CD14-positive monocyte (primary cell): ENCODE measurements around the gene MCU. TPM values are rescaled to one million over a fixed set of nuclear protein-coding genes. Genes with fewer than 3 reads are reported as not detected.

ENCODE experiments used
- DNase-seq, 3 donors: peaks; one replicate each; pipeline ENCODE4 v3.0.0-alpha.2; 2011 to 2022
- H2AFZ ChIP-seq: 2 replicates; pipeline ENCODE4 v1.6.0; 2012; ENCODE audit warnings: mild to moderate bottlenecking, low read depth, low read length, inconsistent platforms; ENCODE audit not compliant: insufficient read depth, poor library complexity, severe bottlenecking
- H3K27ac ChIP-seq, 2 donors: 1 replicate in 1 of 2; 2 replicates in 1 of 2; pipeline ENCODE4 v1.5.1; 2012 to 2013; ENCODE audit warnings: low read length in 2 of 2, control low read depth in 1 of 2, inconsistent platforms in 1 of 2, low read depth in 1 of 2, mild to moderate bottlenecking in 1 of 2
- H3K27me3 ChIP-seq, 2 donors: one replicate each; pipeline versions ENCODE4 v1.6.0 to v1.6.1; 2011 to 2013; ENCODE audit warnings: low read length in 2 of 2; ENCODE audit not compliant: control insufficient read depth in 2 of 2, insufficient read depth in 2 of 2
- H3K36me3 ChIP-seq, 2 donors: replicated peaks in 1 of 2; 1 replicate in 1 of 2; 2 replicates in 1 of 2; pipeline versions ENCODE4 v1.5.1 to v1.6.1; 2012 to 2013; ENCODE audit warnings: low read length in 2 of 2, control low read depth in 1 of 2, inconsistent platforms in 1 of 2, mild to moderate bottlenecking in 1 of 2; ENCODE audit not compliant: insufficient read depth in 2 of 2, control insufficient read depth in 1 of 2
- H3K4me1 ChIP-seq, 2 donors: 1 replicate in 1 of 2; 2 replicates in 1 of 2; pipeline versions ENCODE4 v1.5.1 to v1.6.1; 2012 to 2013; ENCODE audit warnings: low read length in 2 of 2, control low read depth in 1 of 2, inconsistent platforms in 1 of 2, mild to moderate bottlenecking in 1 of 2, moderate library complexity in 1 of 2; ENCODE audit not compliant: insufficient read depth in 2 of 2, control insufficient read depth in 1 of 2
- H3K4me2 ChIP-seq: replicated peaks from 2 replicates; pipeline ENCODE3; 2012; ENCODE audit warnings: low read length, moderate library complexity, mild to moderate bottlenecking; ENCODE audit not compliant: poor library complexity, severe bottlenecking; ENCODE audit errors: extremely low read depth
- H3K4me3 ChIP-seq, 3 experiments: fragments of 200-600 bp in 1 of 3; sonication (generic) in 1 of 3; replicated peaks in 1 of 3; 1 replicate in 2 of 3; 2 replicates in 1 of 3; pipeline ENCODE4 v1.5.1; 2011 to 2013; ENCODE audit warnings: low read length in 3 of 3, mild to moderate bottlenecking in 3 of 3, control low read depth in 2 of 3, low read depth in 2 of 3, inconsistent platforms in 1 of 3, moderate library complexity in 1 of 3
- H3K79me2 ChIP-seq: 2 replicates; pipeline ENCODE4 v1.6.0; 2012; ENCODE audit warnings: mild to moderate bottlenecking, control low read depth, inconsistent platforms, low read length, moderate library complexity; ENCODE audit not compliant: insufficient read depth
- H3K9ac ChIP-seq: 2 replicates; pipeline ENCODE4 v1.6.0; 2017; ENCODE audit warnings: low read length, mild to moderate bottlenecking; ENCODE audit not compliant: insufficient read depth, poor library complexity, severe bottlenecking
- H3K9me3 ChIP-seq, 2 donors: replicated peaks in 1 of 2; 1 replicate in 1 of 2; 2 replicates in 1 of 2; pipeline versions ENCODE4 v1.5.1 to v1.6.1; 2012 to 2013; ENCODE audit warnings: low read length in 2 of 2, control low read depth in 1 of 2; ENCODE audit not compliant: control insufficient read depth in 1 of 2, insufficient read depth in 1 of 2
- H4K20me1 ChIP-seq: 2 replicates; pipeline ENCODE4 v1.6.0; 2012; ENCODE audit warnings: mild to moderate bottlenecking, low read length, control low read depth, moderate library complexity; ENCODE audit not compliant: insufficient read depth
- H3K27ac Mint-ChIP-seq, 7 donors: one replicate each; pipeline ENCODE4 v1.8.0; 2020; ENCODE audit warnings: mild to moderate bottlenecking in 7 of 7, mixed read lengths in 7 of 7, moderate library complexity in 6 of 7, inconsistent platforms in 2 of 7
- H3K27me3 Mint-ChIP-seq, 3 donors: one replicate each; pipeline ENCODE4 v1.8.0; 2021 to 2022; ENCODE audit warnings: low read depth in 3 of 3, mild to moderate bottlenecking in 3 of 3, mixed read lengths in 3 of 3, moderate library complexity in 3 of 3, inconsistent platforms in 1 of 3
- H3K36me3 Mint-ChIP-seq, 2 donors: one replicate each; pipeline ENCODE4 v1.8.0; 2020; ENCODE audit warnings: mixed read lengths in 2 of 2, inconsistent platforms in 1 of 2, mild to moderate bottlenecking in 1 of 2
- H3K4me1 Mint-ChIP-seq: one replicate; pipeline ENCODE4 v1.8.0; 2020; ENCODE audit warnings: mild to moderate bottlenecking, mixed read lengths
- H3K4me3 Mint-ChIP-seq, 2 donors: one replicate each; pipeline ENCODE4 v1.8.0; 2020; ENCODE audit warnings: mild to moderate bottlenecking in 2 of 2, mixed read lengths in 2 of 2, moderate library complexity in 1 of 2
- H3K9me3 Mint-ChIP-seq, 7 donors: one replicate each; pipeline ENCODE4 v1.8.0; 2020 to 2022; ENCODE audit warnings: mixed read lengths in 7 of 7, mild to moderate bottlenecking in 6 of 7, moderate library complexity in 6 of 7, inconsistent platforms in 2 of 7
- CTCF ChIP-seq: fragments of 200-600 bp; IDR thresholded peaks from one replicate; pipeline ENCODE4 v1.8.0; 2022; ENCODE audit warnings: antibody characterized with exemption, mild to moderate bottlenecking
- WGBS: methylation state at CpG from one replicate; pipeline ENCODE4 v1.1.5; 2013; ENCODE audit warnings: missing lambda C conversion rate; ENCODE audit not compliant: insufficient coverage; 5-methylcytosine and 5-hydroxymethylcytosine counted together
- intact Hi-C, 2 donors: fragments of 100-400 bp; cut with micrococcal nuclease; formaldehyde crosslinking; loops; one replicate each; pipeline versions ENCODE4 v1.15.0 to v1.15.1; 2023
- polyA plus RNA-seq, 3 donors: library from polyadenylated mRNA; depleted of rRNA in 1 of 3; unstranded in 2 of 3; stranded (reverse) in 1 of 3; fragments of 300-500 nt in 2 of 3; fragments of >200 nt in 1 of 3; fragmentation: Illumina TruSeq in 2 of 3; gene quantifications; 1 replicate in 2 of 3; 2 replicates in 1 of 3; pipeline ENCODE4 v1.2.3, GENCODE V29; 2012 to 2021

The MCU gene
- polyA plus RNA-seq, 3 donors = 11.7 to 23.1 (median 16.5) TPM

- intact Hi-C loops = no loop called here
- no peak overlapping the region for H3K4me3 Mint-ChIP-seq
- no CpG with 5 or more reads among the region's 1 CpG for WGBS
- H3K4me2 ChIP-seq = no peak overlapping the region
- no peaks in the 10 kb centered on the region for H3K27me3 ChIP-seq
- peaks cover 0 to 1% (median 0%) of the 10 kb centered on the region in 3 donors for H3K27me3 Mint-ChIP-seq
- H3K36me3 ChIP-seq = peaks cover 0 to 16% of the 10 kb centered on the region in 2 donors
- H3K9me3 Mint-ChIP-seq = peaks cover 20 to 43% (median 32%) of the 10 kb centered on the region in 7 donors
- H3K36me3 Mint-ChIP-seq = peaks cover 23 to 47% of the 10 kb centered on the region in 2 donors
- peaks cover 20 to 22% of the 10 kb centered on the region in 2 donors for H3K9me3 ChIP-seq
- H3K4me1 ChIP-seq = no peaks in the 10 kb centered on the region
- DNase-seq = no peak
- H3K4me3 ChIP-seq = no peak overlapping the region
- no peak overlapping the region for H2AFZ ChIP-seq
- no peak overlapping the region for H3K27ac ChIP-seq
- TF ChIP-seq CTCF = no peak
- H3K79me2 ChIP-seq = peaks cover 32% of the 10 kb centered on the region
- H4K20me1 ChIP-seq = peaks cover 8% of the 10 kb centered on the region
- no peak overlapping the region for H3K9ac ChIP-seq
- no peak overlapping the region for H3K27ac Mint-ChIP-seq
- no peaks in the 10 kb centered on the region for H3K4me1 Mint-ChIP-seq
Observed at GRCh38 chr10:72772031-72772430, 80.1 kb downstream of the MCU start.

- Mint-ChIP-seq H3K4me1 (peaks cover 7% of the 10 kb centered on the region), H3K9me3 (peaks cover 3 to 11% (median 9%) of the 10 kb centered on the region in 7 donors), H3K36me3 (peaks cover 3 to 5% of the 10 kb centered on the region in 2 donors), H3K27ac (no peak overlapping the region), H3K27me3 (peaks cover 0 to 2% (median 0%) of the 10 kb centered on the region in 3 donors), H3K4me3 (no peak overlapping the region)
- TF ChIP-seq CTCF = no peak
- Histone ChIP-seq H3K4me2 (no peak overlapping the region), H3K4me3 (no peak overlapping the region), H4K20me1 (peaks cover 35% of the 10 kb centered on the region), H3K27me3 (no peaks in the 10 kb centered on the region), H2AFZ (no peak overlapping the region), H3K4me1 (no peaks in the 10 kb centered on the region), H3K27ac (no peak overlapping the region), H3K36me3 (no peaks in the 10 kb centered on the region), H3K79me2 (peaks cover 14% of the 10 kb centered on the region), H3K9ac (no peak overlapping the region), H3K9me3 (peaks cover under 1 to 4% of the 10 kb centered on the region in 2 donors)
- intact Hi-C loops = no loop called here
- WGBS = no CpG with 5 or more reads among the region's 2 CpGs
- no peak for DNase-seq
Observed at GRCh38 chr10:72779874-72780273, 87.9 kb downstream of the MCU start.
